Superior temporal gyrus (tissue), 1 donor: ENCODE measurements around the gene HEXA.

Source experiments
- DNase-seq: peaks from one replicate; pipeline ENCODE4 v3.0.0-alpha.2; 2016; ENCODE audit errors: extremely low spot score

The HEXA gene

GRCh38 chr15:72319985-72320671 is 55.7 kb downstream of the HEXA start, which contains the start of gene CELF6:
Gene CELF6, minus strand, starts transcription at chr15:72320157. Its CDS starts 283 bp downstream, at chr15:72319874.
- DNase-seq = peak; percentile 65

GRCh38 chr15:72319360-72319984 is 56.3 kb downstream of the HEXA start:
- no peak for DNase-seq

DNA sequence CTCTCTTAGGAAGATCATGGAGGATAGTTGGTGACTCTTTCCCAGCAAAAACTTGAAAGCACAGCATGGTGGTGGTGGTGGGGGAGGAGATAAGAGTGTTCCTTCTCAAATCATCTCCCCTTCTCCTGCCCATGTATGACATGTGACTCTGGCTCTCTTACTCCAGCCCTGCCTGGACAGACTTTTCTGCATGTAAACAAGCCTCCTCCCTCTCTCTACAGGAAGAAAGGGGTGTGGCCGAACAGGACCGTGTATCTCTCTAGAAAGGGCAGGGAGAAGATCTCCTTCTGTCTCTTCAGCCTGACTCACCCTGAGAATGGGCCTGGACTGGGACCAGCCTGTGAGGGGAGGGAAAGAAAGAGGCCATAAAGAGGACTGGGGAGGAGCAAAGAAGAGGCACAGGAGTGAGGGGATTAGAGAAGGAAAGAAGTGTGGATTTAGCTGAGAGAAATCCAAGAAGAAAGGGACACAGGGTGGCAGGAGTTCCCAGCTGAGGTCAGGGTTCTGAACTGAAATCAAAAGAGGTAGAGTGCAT is 57.3 kb downstream of the HEXA start:
- DNase-seq = no peak

DNA sequence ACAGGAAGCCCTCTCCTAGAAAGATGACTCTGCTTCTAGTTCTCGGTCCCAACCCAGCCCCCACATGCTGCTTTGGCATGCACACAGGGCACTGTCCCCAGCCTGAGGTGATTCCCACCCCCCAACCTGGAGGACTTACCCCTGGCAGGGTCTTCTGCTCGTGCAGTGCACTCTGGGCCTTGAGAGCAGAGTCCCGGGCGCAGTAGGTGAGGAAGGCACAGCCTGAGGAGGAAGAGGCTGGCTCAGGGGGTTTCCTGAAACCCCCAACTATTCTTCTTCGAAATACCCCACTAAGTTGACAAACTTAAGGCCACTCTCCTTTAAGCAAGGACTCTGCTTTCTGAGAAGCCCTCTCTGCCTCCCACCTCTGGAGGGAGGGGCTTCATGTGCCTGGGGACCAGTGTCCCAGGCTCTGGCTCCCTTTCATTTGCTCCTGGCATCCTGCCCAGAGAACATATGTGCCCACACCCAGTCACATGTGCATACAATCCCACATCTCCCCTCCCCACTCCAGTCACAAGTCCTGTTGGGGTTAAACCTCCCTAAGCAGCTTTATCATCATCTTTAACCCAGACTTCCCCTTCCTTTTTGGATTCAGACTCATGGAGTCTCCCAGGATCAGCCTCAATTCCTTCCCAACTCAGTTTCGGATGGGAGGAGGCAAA is 60.0 kb downstream of the HEXA start:
- no peak for DNase-seq

- no peak for DNase-seq
Observed at GRCh38 chr15:72313881-72314280, 61.9 kb downstream of the HEXA start.

DNA sequence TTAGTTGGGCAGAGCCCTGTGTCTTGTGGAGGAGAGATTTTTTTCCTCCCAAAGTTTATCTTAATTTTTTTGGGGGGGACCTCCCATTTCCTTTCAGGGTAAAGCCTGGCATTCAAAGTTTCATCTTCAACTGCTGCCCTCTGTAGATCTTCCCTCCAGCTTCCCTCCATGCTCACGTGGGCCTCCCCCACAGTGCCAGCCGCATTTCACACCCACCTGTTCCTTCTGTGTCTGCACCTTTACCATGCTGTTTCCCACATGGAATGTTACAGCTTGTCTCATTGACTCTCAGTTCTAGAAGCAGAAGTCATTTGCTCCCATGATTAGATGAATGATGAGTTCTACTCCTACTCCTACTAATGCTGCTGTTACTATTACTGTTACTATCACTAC is 62.4 kb downstream of the HEXA start:
- no peak for DNase-seq

DNA sequence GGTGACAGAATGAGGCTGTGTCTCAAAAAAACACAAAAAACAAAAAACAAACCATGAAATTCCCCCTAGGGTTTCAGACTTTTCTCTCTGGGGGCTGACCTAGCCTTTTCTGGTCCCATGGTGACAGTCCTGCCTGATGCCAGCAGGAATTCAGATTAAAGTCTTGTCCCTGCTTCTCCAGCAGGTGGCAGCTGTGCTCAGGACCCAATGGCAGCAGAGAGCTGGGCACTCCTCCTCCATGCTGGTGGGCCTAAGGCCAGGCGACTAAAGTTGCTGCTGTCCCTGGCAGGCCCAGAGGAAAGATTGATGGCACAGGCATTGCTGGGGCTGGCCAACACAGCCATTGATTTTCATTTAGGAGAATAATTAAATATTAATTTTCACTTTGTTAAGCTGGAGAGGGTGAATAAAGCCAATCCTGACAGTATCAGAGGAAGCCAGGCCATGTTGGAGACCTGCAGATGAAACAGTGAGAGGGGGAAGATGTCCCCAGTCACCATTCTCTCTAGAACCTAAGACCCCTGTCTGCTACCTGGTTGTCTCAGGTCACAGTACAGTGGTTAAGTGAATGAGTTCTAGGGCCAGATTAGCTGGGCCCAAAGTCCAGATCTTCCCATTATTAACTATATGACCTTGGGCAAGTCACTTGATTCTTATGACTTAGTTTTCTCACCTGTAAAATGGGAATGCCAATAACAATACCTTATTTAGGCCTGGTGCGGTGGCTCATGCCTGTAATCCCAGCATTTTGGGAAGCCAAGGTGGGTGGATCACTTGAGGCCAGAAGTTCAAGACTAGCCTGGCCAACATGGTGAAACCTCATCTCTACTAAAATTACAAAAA is 63.0 kb downstream of the HEXA start:
- DNase-seq = peak; percentile 66

DNA sequence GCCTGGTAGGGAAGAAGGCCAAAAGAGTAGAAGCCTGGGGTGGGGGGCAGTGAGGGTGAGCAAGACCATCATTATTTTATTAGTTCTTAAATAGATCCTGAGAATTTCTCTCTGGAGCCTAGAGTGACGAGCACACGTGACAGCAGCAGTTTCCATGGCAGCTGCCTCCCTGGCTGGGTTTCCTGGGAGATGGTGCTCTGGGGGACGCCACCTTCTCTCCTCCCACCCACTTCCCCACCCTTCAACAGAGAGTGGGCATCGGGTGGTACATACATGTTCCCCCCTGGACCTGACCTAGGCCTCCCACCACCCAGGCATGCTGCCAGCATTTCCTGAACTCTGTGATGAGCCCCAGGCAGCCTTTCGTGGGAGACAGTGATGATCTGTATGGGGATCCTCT is 68.8 kb downstream of the HEXA start:
- no peak for DNase-seq

DNA sequence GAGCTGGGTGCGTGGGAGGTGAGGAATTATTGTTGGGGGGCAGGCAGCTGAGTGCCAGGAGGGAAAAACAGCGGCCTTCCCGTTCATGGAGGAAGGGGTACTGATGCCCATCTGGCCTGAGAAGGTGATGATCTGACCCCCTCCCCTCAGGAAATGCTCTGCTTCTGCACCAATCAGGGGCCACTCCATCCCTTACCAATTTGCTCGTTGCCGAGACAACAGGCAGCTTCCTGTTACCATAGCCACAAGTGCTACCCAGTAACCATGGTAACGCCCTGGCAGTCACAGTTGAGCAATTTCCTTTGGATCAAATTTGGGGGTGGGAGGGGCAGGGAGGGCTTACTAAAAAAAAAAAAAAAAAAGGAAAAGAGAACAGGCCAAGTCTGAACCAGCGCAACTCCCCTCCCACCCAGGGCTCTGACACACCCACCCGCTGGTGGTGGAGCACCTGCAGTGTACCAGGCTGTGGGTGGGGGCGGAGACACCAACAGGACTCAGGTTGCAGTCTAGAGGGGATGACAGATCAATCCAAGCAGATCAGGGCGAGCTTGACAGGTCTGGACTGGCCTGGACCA is 69.5 kb downstream of the HEXA start:
- peak; percentile 69 for DNase-seq

DNA sequence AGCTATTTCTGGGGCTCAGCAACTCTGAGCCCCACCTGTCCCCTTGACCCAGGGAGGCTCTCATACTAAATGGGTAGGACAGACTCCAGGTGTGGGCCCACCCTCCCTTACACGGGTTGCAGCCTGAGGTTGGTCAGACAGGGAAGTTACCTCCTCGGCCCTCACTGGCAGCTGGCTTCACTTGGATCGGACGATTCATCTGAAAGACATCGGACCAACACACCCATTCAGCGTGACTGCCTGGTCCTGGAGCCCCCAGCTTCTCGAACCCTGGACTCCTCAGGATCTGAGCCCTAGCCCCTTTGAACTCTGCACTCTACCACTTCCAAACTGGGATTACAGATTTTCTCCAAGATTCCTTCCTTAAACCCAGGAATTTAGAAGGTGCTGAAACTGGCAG is 71.2 kb downstream of the HEXA start:
- DNase-seq = no peak

DNA sequence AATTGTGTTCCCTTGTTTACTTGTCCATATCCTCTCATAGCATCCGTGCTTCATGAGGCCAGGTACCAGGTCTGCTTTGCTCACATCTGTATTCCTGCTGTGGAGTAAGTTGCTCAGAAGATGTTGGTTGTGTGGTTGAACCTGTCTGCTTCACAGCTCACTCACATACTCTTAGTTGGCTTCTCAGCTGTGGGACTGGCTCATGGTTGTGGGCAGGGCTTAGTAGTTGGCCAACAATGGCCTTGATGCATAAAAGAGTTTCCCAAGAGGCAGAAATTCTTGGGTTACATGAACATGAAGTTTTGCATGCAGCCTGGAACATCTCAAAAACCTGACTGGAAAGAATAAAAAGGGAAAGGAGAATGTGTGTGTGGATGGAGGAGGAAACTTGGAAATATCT is 72.9 kb downstream of the HEXA start:
- no peak for DNase-seq
